ENCODE measurements around the gene CWC27. TPM values are rescaled to one million over a fixed set of nuclear protein-coding genes. Genes with fewer than 3 reads are reported as not detected.

Gene CWC27
- total RNA-seq, 1 donor from 2014 or later = 33.4 TPM

- Mint-ChIP-seq H3K27ac (peak overlapping the region; percentile 99), H3K9me3 (ENCODE audit: low read depth) (no peaks in the 10 kb centered on the region), H3K27me3 (no peaks in the 10 kb centered on the region), H3K4me3 (ENCODE audit: low read depth) (peak overlapping the region; percentile 97), H3K36me3 (ENCODE audit: insufficient read depth) (peaks cover 2% of the 10 kb centered on the region), H3K4me1 (ENCODE audit: low read depth) (peaks cover 21% of the 10 kb centered on the region)
- TF ChIP-seq, protein P1, sequence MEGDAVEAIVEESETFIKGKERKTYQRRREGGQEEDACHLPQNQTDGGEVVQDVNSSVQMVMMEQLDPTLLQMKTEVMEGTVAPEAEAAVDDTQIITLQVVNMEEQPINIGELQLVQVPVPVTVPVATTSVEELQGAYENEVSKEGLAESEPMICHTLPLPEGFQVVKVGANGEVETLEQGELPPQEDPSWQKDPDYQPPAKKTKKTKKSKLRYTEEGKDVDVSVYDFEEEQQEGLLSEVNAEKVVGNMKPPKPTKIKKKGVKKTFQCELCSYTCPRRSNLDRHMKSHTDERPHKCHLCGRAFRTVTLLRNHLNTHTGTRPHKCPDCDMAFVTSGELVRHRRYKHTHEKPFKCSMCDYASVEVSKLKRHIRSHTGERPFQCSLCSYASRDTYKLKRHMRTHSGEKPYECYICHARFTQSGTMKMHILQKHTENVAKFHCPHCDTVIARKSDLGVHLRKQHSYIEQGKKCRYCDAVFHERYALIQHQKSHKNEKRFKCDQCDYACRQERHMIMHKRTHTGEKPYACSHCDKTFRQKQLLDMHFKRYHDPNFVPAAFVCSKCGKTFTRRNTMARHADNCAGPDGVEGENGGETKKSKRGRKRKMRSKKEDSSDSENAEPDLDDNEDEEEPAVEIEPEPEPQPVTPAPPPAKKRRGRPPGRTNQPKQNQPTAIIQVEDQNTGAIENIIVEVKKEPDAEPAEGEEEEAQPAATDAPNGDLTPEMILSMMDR (IDR thresholded peaks at IDR 0.05; ENCODE audit: unreplicated experiment) = no peak
- DNase-seq (ENCODE audit: low spot score, unreplicated experiment) = no peak
Measured at GRCh38 chr5:64769855-64770254, 1.1 kb downstream of the CWC27 start.

- H3K4me1 Mint-ChIP-seq (ENCODE audit: low read depth) = peaks cover 16% of the 10 kb centered on the region
- no peaks in the 10 kb centered on the region for H3K27me3 Mint-ChIP-seq
- H3K4me3 Mint-ChIP-seq (ENCODE audit: low read depth) = no peak overlapping the region
- H3K36me3 Mint-ChIP-seq (ENCODE audit: insufficient read depth) = peaks cover 1% of the 10 kb centered on the region
- H3K9me3 Mint-ChIP-seq (ENCODE audit: low read depth) = no peaks in the 10 kb centered on the region
- TF ChIP-seq, protein P1 (IDR thresholded peaks at IDR 0.05; ENCODE audit: unreplicated experiment) = no peak
- H3K27ac Mint-ChIP-seq = no peak overlapping the region
- no peak for DNase-seq (ENCODE audit: low spot score, unreplicated experiment)
Measured at GRCh38 chr5:64771736-64772135, 3.0 kb downstream of the CWC27 start.

DNA sequence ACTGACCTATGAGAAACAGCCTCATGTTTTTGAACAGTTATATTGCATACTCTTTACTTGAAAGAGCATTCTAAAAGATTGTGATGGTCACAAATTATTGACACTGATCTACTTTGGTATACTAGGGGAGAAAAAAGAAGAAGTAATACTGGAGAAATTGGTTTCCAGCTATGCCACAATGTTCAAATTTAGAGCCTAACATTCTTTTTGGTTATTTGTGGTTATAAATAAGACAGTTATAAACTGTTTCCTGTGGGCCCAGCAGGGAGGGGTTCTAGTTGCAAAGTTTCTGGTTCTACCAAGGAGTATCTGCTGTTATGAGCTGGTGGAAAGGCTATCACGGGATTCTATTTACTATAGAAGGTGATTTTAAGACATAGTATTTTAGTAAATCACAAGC, 4.8 kb downstream of the CWC27 start:
- Mint-ChIP-seq H3K27ac (no peak overlapping the region), H3K36me3 (ENCODE audit: insufficient read depth) (peaks cover 1% of the 10 kb centered on the region), H3K27me3 (no peaks in the 10 kb centered on the region), H3K9me3 (ENCODE audit: low read depth) (no peaks in the 10 kb centered on the region), H3K4me3 (ENCODE audit: low read depth) (no peak overlapping the region), H3K4me1 (ENCODE audit: low read depth) (peaks cover 8% of the 10 kb centered on the region)
- TF ChIP-seq, protein P1 (IDR thresholded peaks at IDR 0.05; ENCODE audit: unreplicated experiment) = no peak
- DNase-seq (ENCODE audit: low spot score, unreplicated experiment) = no peak

DNA sequence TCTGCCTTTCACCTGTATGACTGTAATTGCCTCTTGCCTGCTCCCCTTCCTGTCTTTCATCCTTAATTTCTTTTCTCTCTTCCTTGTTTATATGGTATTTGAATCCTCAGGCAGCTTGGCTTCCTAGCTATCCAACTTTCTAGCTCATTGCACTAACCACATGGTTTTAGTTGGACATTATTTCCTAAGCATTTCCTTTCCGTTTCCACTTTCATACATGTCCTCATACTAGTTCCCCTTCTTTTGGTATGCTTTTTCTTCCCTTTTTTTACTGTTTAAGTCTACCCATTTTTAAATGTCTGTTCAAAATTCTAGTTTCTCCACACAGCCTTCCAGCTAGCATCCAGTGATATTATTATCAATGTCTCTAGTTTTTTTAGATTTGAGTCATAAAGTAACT, 6.6 kb downstream of the CWC27 start:
- H3K9me3 Mint-ChIP-seq (ENCODE audit: low read depth) = no peaks in the 10 kb centered on the region
- no peaks in the 10 kb centered on the region for H3K27me3 Mint-ChIP-seq
- DNase-seq (ENCODE audit: low spot score, unreplicated experiment) = no peak
- no peak overlapping the region for H3K27ac Mint-ChIP-seq
- H3K36me3 Mint-ChIP-seq (ENCODE audit: insufficient read depth) = peaks cover 2% of the 10 kb centered on the region
- H3K4me3 Mint-ChIP-seq (ENCODE audit: low read depth) = no peak overlapping the region
- peaks cover under 1% of the 10 kb centered on the region for H3K4me1 Mint-ChIP-seq (ENCODE audit: low read depth)
- TF ChIP-seq, protein P1 (IDR thresholded peaks at IDR 0.05; ENCODE audit: unreplicated experiment) = no peak

DNA sequence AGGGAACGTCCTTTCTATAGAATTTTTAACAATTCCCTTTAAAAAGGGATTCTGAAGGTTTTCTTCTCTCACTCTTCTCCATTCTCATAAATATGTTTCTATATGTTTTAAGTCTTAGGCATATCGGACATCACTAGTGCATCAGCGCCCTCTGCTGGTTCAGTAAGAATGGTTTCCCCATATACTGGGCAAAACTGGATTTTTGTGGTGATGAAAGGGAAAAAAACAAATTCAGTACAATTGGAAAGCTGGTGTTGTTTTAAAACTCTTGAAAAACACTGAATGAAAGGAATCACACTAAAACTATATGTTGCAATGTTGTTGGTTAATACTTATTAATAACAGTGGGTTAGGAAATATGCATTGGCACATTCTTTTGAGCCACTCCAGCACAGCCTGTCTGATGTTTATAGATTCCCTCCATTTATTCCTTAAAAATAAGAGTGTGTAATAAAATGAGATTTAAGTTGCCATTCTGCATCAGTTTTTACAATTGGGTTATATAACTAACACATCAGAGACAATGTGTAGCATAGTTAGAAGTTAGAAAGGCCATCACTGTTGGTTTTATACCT, 15.8 kb downstream of the CWC27 start:
- H3K27me3 Mint-ChIP-seq = no peaks in the 10 kb centered on the region
- H3K27ac Mint-ChIP-seq = no peak overlapping the region
- H3K9me3 Mint-ChIP-seq (ENCODE audit: low read depth) = no peaks in the 10 kb centered on the region

More for the DNA sequence above, 15.8 kb downstream of the CWC27 start:
- no peaks in the 10 kb centered on the region for H3K4me1 Mint-ChIP-seq (ENCODE audit: low read depth)
- H3K36me3 Mint-ChIP-seq (ENCODE audit: insufficient read depth) = peaks cover 4% of the 10 kb centered on the region
- no peak overlapping the region for H3K4me3 Mint-ChIP-seq (ENCODE audit: low read depth)
- TF ChIP-seq, protein P1 (IDR thresholded peaks at IDR 0.05; ENCODE audit: unreplicated experiment) = peak; percentile 97
- DNase-seq (ENCODE audit: low spot score, unreplicated experiment) = peak; percentile 50
